Transverse colon (tissue), 3 donors: ENCODE results near the gene LOXL1.
"Not testable (repeated sequence)": the region's sequence is repeated elsewhere in the genome, so short reads cannot be mapped to it uniquely, and the experiment has no call there.

ENCODE experiments used
- CTCF ChIP-seq, 5 experiments: fragments of 200-600 bp in 3 of 5; fragments of 450-650 bp in 2 of 5; sonication (generic) in 3 of 5; IDR thresholded peaks; 1 replicate in 2 of 5; 2 replicates in 3 of 5; pipeline ENCODE4 v1.5.1; 2016 to 2017; ENCODE audit warnings: antibody characterized with exemption in 5 of 5, inconsistent platforms in 3 of 5, mild to moderate bottlenecking in 2 of 5, moderate library complexity in 1 of 5
- EP300 ChIP-seq: sonication (generic); formaldehyde crosslinking; IDR thresholded peaks from one replicate; pipeline ENCODE4 v1.6.1; 2017; ENCODE audit warnings: antibody characterized with exemption, low read depth
- POLR2A ChIP-seq: fragments of 450-650 bp; IDR thresholded peaks from one replicate; pipeline ENCODE4 v1.6.1; 2016; ENCODE audit warnings: antibody characterized with exemption, mild to moderate bottlenecking, moderate library complexity

- TF ChIP-seq CTCF (IDR thresholded peaks at IDR 0.05); POLR2A; EP300: not testable (repeated sequence)
Measured at GRCh38 chr15:73973683-73974200, 47.5 kb downstream of the LOXL1 start.
